ENCODE data around the gene ARHGAP26.

Gene ARHGAP26

DNA sequence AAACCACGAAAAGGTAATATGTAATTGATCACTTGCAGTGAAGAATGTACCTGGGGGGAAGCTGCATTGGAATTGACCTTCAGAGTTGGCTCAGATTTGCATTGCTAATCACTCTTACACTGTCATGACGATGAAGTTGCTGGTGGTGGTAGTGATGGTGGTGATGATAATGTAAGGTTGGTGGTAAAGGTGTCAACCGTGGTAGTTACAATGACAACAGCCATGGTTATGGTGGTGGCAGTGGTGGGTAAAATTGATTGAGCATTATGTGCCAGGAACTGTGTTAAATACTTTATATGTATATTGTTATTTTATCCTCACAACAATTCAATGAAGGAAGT, 350.9 kb downstream of the ARHGAP26 start:
- in situ Hi-C loops (cut with MboI; ENCODE audit: low sequenced_read_pairs): no loop called here

DNA sequence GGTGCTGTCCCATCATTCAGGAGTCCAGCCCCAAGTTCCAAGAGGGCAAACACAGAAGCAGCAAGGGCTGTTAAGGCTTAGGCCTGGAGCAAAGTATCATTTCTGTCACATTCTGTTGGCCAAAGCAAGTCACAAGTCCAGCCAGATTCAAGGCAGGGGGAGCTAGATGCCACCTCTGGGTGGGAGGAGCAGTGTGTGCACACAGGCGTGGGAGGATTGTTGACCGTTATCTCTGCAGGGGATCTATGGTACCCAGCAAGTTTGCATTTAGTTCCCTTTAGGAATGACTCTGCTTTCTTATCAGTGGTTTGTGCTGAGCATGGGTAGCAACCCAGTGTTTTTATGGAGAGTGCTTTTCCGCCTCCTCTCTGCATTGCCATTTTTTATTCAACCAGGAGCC, 354.4 kb downstream of the ARHGAP26 start:
- in situ Hi-C loops (cut with MboI; ENCODE audit: low sequenced_read_pairs): no loop called here

- in situ Hi-C loops (cut with MboI; ENCODE audit: low sequenced_read_pairs): no loop called here
Observed at GRCh38 chr5:143126174-143127019, 356.2 kb downstream of the ARHGAP26 start.

DNA sequence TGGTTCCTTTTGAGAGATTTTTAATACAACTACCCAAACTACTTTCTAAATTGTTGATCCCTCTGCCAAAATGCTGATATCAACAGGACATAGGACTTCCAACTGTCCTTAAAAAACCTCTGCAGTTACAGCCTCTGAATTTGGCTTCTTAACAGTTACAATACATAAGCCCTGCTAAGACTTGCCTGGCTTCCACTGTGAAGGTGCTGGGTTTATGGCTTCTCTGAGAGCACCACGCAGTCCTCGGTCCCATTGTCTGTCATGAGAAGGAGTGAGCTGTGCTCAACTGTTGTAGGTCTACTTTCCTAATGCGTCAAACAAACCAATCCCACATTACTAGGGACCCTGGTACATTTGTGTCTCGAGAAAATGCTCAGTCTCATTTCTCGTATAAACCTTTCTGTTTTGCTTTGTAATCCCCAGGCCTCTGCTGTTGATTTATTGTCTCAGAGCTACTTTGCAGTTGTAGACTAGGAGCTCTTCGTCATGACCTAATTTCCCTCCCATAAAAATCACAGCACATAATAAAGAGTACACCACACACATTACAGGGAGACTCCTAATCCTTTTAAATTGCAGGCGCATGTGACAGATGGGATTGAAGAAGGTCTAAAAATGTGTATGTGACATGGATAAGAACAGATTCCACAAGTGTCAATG, 358.4 kb downstream of the ARHGAP26 start:
- in situ Hi-C loops (cut with MboI; ENCODE audit: low sequenced_read_pairs): no loop called here

DNA sequence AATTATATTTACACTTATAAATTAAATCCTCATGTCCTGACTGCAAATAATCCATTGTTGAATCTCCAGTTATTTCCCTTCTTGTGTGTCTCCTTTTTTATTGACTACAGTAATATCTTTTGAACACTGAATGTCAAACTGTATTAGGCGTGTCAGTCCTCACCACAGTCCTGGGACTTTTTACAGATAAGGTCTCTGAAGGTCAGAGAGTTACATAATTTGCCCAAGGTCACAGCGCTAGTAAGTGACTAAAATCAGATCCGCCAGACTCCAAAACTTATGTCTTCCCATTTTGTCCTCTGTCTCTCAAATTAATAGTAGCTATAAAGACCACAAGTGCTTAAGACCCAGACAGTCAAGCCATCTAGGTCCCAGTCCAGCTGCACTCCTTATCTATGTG, 359.0 kb downstream of the ARHGAP26 start:
- in situ Hi-C loops (cut with MboI; ENCODE audit: low sequenced_read_pairs): no loop called here

DNA sequence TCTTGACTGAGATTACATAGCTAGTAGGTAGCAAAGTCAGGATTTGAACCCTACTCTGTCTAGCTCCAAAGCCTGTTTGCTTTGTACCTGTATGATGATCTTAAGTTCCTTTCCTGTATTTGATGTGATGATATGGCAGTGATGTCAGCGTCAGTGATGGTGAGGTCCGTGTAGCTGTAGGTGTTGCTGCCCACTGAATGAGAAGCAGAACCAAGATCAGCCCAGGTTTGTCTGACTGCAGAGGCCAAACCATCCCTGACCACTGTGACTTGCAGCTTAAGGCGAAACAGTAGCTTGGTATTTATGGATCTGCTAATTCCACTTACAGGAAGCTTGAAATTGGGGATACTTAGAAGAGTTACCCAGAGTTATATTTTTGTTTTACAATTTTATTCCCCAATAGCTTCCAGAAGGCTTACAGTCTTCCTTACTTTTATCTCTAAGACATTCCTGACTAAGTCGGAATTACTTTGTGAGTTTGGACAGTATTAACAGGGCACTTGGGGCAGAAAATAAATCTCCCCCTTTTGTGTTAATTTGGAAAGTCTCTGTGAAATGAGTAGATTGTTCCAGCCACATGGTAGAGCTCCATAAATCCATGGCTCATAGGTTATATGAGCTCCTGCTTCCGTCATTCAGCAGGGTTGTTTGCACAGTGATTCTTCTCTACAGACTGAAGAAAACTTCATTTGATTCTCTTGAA, 359.9 kb downstream of the ARHGAP26 start:
- in situ Hi-C loops (cut with MboI; ENCODE audit: low sequenced_read_pairs): no loop called here

GRCh38 chr5:143130613-143131305, 360.6 kb downstream of the ARHGAP26 start:
- in situ Hi-C loops (cut with MboI; ENCODE audit: low sequenced_read_pairs): no loop called here

- in situ Hi-C loops (cut with MboI; ENCODE audit: low sequenced_read_pairs): no loop called here
Observed at GRCh38 chr5:143131972-143132371, 361.8 kb downstream of the ARHGAP26 start.

- in situ Hi-C loops (cut with MboI; ENCODE audit: low sequenced_read_pairs): no loop called here
Observed at GRCh38 chr5:143132739-143133138, 362.6 kb downstream of the ARHGAP26 start.

- in situ Hi-C loops (cut with MboI; ENCODE audit: low sequenced_read_pairs): no loop called here
Observed at GRCh38 chr5:143133721-143134120, 363.5 kb downstream of the ARHGAP26 start.

DNA sequence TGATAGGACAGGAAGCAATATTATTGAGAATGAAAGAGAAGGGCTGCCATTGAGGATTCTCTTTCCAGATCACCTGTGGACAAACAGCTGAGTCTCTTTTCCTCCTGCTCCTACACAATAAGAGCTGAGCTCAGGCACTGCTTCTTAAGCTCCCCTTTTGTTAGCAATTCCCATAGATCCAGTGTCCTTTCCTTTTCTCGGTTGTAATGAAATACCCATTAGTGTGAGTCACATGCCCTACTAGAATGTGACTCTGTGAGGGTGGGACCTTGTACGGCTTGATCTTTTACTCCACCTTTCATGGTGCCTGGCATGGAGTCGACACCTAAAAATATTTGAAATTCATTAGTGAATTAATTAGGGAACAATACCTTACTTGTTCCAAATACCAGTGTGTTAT, 364.1 kb downstream of the ARHGAP26 start:
- in situ Hi-C loops (cut with MboI; ENCODE audit: low sequenced_read_pairs): no loop called here

- in situ Hi-C loops (cut with MboI; ENCODE audit: low sequenced_read_pairs): no loop called here
Observed at GRCh38 chr5:143134900-143135299, 364.7 kb downstream of the ARHGAP26 start.

- in situ Hi-C loops (cut with MboI; ENCODE audit: low sequenced_read_pairs): no loop called here
Observed at GRCh38 chr5:143135832-143136551, 365.8 kb downstream of the ARHGAP26 start.

DNA sequence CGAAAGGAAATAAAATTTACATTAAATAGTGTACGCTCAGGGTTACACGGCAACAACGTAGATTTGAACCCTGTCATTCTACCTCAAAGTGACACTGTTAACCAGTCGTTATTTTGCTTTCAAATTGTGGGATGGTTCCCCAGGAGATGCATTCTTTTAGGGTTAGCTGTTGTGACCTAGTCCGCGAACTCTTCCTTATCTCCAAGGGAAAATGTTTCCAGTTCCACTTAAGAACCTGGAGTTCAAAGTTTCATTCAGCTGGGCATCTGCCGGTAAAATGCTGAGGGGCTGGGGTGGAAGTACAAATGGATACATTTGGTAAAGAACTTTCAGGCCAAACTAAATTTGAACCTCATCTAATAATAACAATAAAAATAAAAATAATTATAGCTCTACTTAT, 368.7 kb downstream of the ARHGAP26 start:
- in situ Hi-C loops (cut with MboI; ENCODE audit: low sequenced_read_pairs): no loop called here

GRCh38 chr5:143139585-143139984, 369.4 kb downstream of the ARHGAP26 start:
- in situ Hi-C loops (cut with MboI; ENCODE audit: low sequenced_read_pairs): no loop called here

- in situ Hi-C loops (cut with MboI; ENCODE audit: low sequenced_read_pairs): no loop called here
Observed at GRCh38 chr5:143140492-143141203, 370.5 kb downstream of the ARHGAP26 start.

GRCh38 chr5:143141652-143142051, 371.5 kb downstream of the ARHGAP26 start:
- in situ Hi-C loops (cut with MboI; ENCODE audit: low sequenced_read_pairs): no loop called here

- in situ Hi-C loops (cut with MboI; ENCODE audit: low sequenced_read_pairs): no loop called here
Observed at GRCh38 chr5:143142596-143143435, 372.6 kb downstream of the ARHGAP26 start.

DNA sequence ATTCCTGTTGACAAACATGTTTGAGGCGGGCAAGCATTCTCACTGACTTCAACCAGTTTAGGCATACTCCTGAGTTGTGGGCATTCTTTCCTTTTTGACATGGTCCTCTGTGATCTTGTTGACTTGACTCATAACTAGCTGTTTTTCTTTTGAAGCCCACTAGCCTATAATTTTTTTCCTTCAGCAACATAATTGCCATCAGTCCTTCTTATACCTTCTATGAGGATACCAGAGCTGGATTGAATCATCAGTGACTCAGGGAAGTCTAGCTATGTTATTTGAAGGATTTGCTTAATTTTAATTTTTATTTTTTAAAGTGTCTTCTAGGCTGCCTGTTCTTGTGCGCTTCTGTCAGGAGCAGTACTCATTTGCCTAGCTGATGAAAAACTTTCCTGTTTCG, 373.8 kb downstream of the ARHGAP26 start:
- in situ Hi-C loops (cut with MboI; ENCODE audit: low sequenced_read_pairs): no loop called here
